Upper lobe of right lung (tissue), 1 donor: ENCODE measurements around the gene HOPX. TPM values are rescaled to one million over a fixed set of nuclear protein-coding genes. Genes with fewer than 3 reads are reported as not detected.
"Not testable (repeated sequence)": the region's sequence is repeated elsewhere in the genome, so short reads cannot be mapped to it uniquely, and the experiment has no call there.

Experiments used
- ATAC-seq: fragments of 200-7000 bp; cut with Tn5 transposase; one replicate; pipeline ENCODE4 v1.9.1; 2020; ENCODE audit warnings: mild to moderate bottlenecking, moderate library complexity
- DNase-seq: peaks from one replicate; pipeline ENCODE4 v3.0.0-alpha.2; 2020
- H3K27ac ChIP-seq: fragments of 200-600 bp; one replicate; pipeline ENCODE4 v1.8.0; 2022
- H3K27me3 ChIP-seq: fragments of 200-600 bp; one replicate; pipeline ENCODE4 v1.8.0; 2022; ENCODE audit warnings: mild to moderate bottlenecking
- H3K36me3 ChIP-seq: fragments of 200-600 bp; one replicate; pipeline ENCODE4 v1.8.0; 2022
- H3K4me1 ChIP-seq: fragments of 200-600 bp; one replicate; pipeline ENCODE4 v1.8.0; 2022
- H3K4me3 ChIP-seq: fragments of 200-600 bp; one replicate; pipeline ENCODE4 v1.8.0; 2022; ENCODE audit warnings: mild to moderate bottlenecking
- H3K9me3 ChIP-seq: fragments of 200-600 bp; one replicate; pipeline ENCODE4 v1.8.0; 2022
- CTCF ChIP-seq: fragments of 200-600 bp; IDR thresholded peaks from one replicate; pipeline ENCODE4 v1.8.0; 2022; ENCODE audit warnings: antibody characterized with exemption
- intact Hi-C: fragments of 100-400 bp; cut with DNase I; formaldehyde crosslinking; loops from one replicate; pipeline ENCODE4 v1.11.0; 2022
- long read RNA-seq: library from polyadenylated mRNA; unstranded; transcript quantifications from one replicate; pipeline ENCODE4 v2.0.0, GENCODE V29; 2021
- total RNA-seq: library from RNA; stranded (reverse); fragmentation: NEBNext Ultra II Directional; extraction: Animal tissue kit (Norgen Biotek cat#: 25700); gene quantifications from one replicate; pipeline ENCODE4 v1.2.1, GENCODE V29; 2021
- donor health status: DM: no; HTN: yes; CAD: no; lungs with severe emphysema.

The HOPX gene
- 520 TPM for total RNA-seq
- long read RNA-seq, transcript HOPX-205 (4 exons, 1,543 nt) = minor isoform, 14 of 194 reads
- long read RNA-seq, transcript HOPX-202 (3 exons, 1,611 nt) = major isoform, 150 of 194 reads
- long read RNA-seq, transcript HOPX-201 (3 exons, 1,129 nt) = minor isoform, 5 of 194 reads
- long read RNA-seq, transcript HOPX-206 (2 exons, 1,248 nt) = minor isoform, 5 of 194 reads
- long read RNA-seq, partial matches to known transcripts = 1 of 194 reads
- long read RNA-seq, other reads (novel, unspliced or antisense) = 6 of 194 reads

GRCh38 chr4:56681158-56681852 lies at the start of gene HOPX:
Gene HOPX, minus strand, starts transcription at chr4:56681296. Its CDS starts 23,480 bp downstream, at chr4:56657816.
- ATAC-seq (peak; percentile 90), DNase-seq (peak; percentile 86)
- no peaks in the 10 kb centered on the region for H3K36me3 ChIP-seq
- intact Hi-C loops = no loop called here
- no peaks in the 10 kb centered on the region for H3K27me3 ChIP-seq
- H3K4me1 ChIP-seq = peaks cover 7% of the 10 kb centered on the region
- H3K9me3 ChIP-seq = no peaks in the 10 kb centered on the region
- no peak for TF ChIP-seq CTCF
- peak within 1 kb of the TSS; percentile 40 for H3K4me3 ChIP-seq
- peak within 1 kb of the TSS; percentile 76 for H3K27ac ChIP-seq

- no peak for DNase-seq
- Histone ChIP-seq H3K36me3 (no peaks in the 10 kb centered on the region), H3K4me1 (peaks cover 6% of the 10 kb centered on the region), H3K4me3 (no peak overlapping the region), H3K27me3 (no peaks in the 10 kb centered on the region), H3K27ac (no peak overlapping the region), H3K9me3 (no peaks in the 10 kb centered on the region)
- TF ChIP-seq CTCF = no peak
- intact Hi-C loops = no loop called here
- no peak for ATAC-seq
Observed at GRCh38 chr4:56730097-56730496, 49.0 kb upstream of the HOPX start.

- peaks cover 6% of the 10 kb centered on the region for H3K4me1 ChIP-seq
- ATAC-seq = peak; percentile 90
- no peaks in the 10 kb centered on the region for H3K27me3 ChIP-seq
- intact Hi-C loops = no loop called here
- no peak for TF ChIP-seq CTCF
- H3K4me3 ChIP-seq = no peak overlapping the region
- peak overlapping the region; percentile 55 for H3K27ac ChIP-seq
- H3K36me3 ChIP-seq = no peaks in the 10 kb centered on the region
- no peaks in the 10 kb centered on the region for H3K9me3 ChIP-seq
- peak; percentile 81 for DNase-seq
Observed at GRCh38 chr4:56728512-56728911, 47.4 kb upstream of the HOPX start.

- H3K9me3 ChIP-seq = no peaks in the 10 kb centered on the region
- TF ChIP-seq CTCF = no peak
Observed at GRCh38 chr4:56727150-56727549, 46.1 kb upstream of the HOPX start.

GRCh38 chr4:56726593-56726992 lies 45.5 kb upstream of the HOPX start:
- H3K4me1 ChIP-seq, H3K4me3 ChIP-seq, H3K27me3 ChIP-seq, H3K36me3 ChIP-seq, DNase-seq, H3K27ac ChIP-seq, ATAC-seq, H3K9me3 ChIP-seq, intact Hi-C loops: not testable (repeated sequence)

More at GRCh38 chr4:56727150-56727549, 46.1 kb upstream of the HOPX start:
- no peak for ATAC-seq
- intact Hi-C loops = no loop called here
- Histone ChIP-seq H3K4me1 (peaks cover 6% of the 10 kb centered on the region), H3K27ac (no peak overlapping the region), H3K36me3 (no peaks in the 10 kb centered on the region), H3K4me3 (no peak overlapping the region), H3K27me3 (no peaks in the 10 kb centered on the region)
- no peak for DNase-seq

GRCh38 chr4:56723659-56724230 lies 42.6 kb upstream of the HOPX start:
- intact Hi-C loops = no loop called here
- Histone ChIP-seq H3K9me3 (no peaks in the 10 kb centered on the region), H3K4me3 (no peak overlapping the region), H3K4me1 (peaks cover 6% of the 10 kb centered on the region), H3K27me3 (no peaks in the 10 kb centered on the region), H3K36me3 (no peaks in the 10 kb centered on the region), H3K27ac (no peak overlapping the region)
- ATAC-seq (no peak), DNase-seq (no peak)
- no peak for TF ChIP-seq CTCF
